ENCODE measurements around the gene HOPX. TPM values are rescaled to one million over a fixed set of nuclear protein-coding genes. Genes with fewer than 3 reads are reported as not detected.

HOPX gene
- total and polyA plus RNA-seq, 2 of the 4 experiments (the other 2 are of a cell fraction), result 1.3 to 1.7 TPM

DNA sequence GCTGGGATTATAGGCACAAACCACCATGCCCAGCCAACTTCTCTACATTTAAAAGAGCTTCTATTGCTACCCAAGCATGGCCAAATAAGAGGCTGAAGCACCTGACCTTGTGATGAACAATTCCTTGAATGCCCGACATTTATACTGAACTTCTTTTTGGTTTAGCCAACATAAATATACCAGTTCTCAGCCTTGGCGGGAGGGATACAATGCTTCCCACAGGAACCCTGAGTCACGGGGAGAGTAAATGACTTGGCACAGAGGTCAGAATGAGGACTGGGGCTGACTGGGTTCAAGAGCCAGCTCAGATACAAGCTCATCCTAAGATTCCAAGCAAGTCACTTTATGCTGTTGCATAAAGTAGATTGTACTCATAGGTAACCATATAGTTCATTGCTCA, 6.1 kb downstream of the HOPX start:
- in situ Hi-C loops (cut with MboI; ENCODE audit: low sequenced_read_pairs) (no loop called here), intact Hi-C loops (cut with micrococcal nuclease) (no loop called here), dilution Hi-C loops (cut with HindIII; ENCODE audit: low sequenced_read_pairs, unreplicated experiment) (no loop called here)
- Histone ChIP-seq H4K20me1 (ENCODE audit: insufficient read depth, low read length) (no peaks in the 10 kb centered on the region), H4K8ac (ENCODE audit: low read depth in 2 of 2, low read length in 2 of 2) (no peak overlapping the region), H2AK5ac (ENCODE audit: low read depth, low read length) (no peak overlapping the region), H3K56ac (ENCODE audit: extremely low read depth, insufficient read depth, low read length) (no peak overlapping the region), H3K79me1 (ENCODE audit: low read depth in 1 of 2, low read length in 2 of 2) (no peaks in the 10 kb centered on the region), H2BK120ac (ENCODE audit: low read depth, low read length) (no peak overlapping the region), H4K91ac (ENCODE audit: insufficient read depth, low read depth, low read length) (no peak overlapping the region), H3K9me3 (ENCODE audit: control insufficient read depth, insufficient read depth, low read length) (no peaks in the 10 kb centered on the region), H2BK15ac (ENCODE audit: low read depth, low read length) (no peak overlapping the region), H2AK9ac (replicated peaks; ENCODE audit: low read depth, low read length, poor library complexity) (no peak overlapping the region), H3K9me1 (ENCODE audit: insufficient read depth, low read length) (no peaks in the 10 kb centered on the region), H3K4ac (ENCODE audit: low read depth, low read length) (no peak overlapping the region), H2AFZ (replicated peaks; ENCODE audit: low read length, poor library complexity) (no peak overlapping the region), H3K27ac (ENCODE audit: insufficient read depth, low read length) (no peak overlapping the region), H3K18ac (ENCODE audit: low read depth, low read length) (no peak overlapping the region), H2BK5ac (ENCODE audit: low read depth, low read length, poor library complexity, severe bottlenecking) (no peak overlapping the region), H3K9ac (ENCODE audit: low read depth, low read length) (no peak overlapping the region), H3K4me3 (ENCODE audit: insufficient read depth, low read depth, low read length) (no peak overlapping the region), H3K36me3 (ENCODE audit: control insufficient read depth, insufficient read depth, low read length) (no peaks in the 10 kb centered on the region), H3K4me2 (ENCODE audit: low read depth, low read length) (no peak overlapping the region), H3K4me1 (ENCODE audit: control insufficient read depth, insufficient read depth, low read length) (no peaks in the 10 kb centered on the region), H3K23ac (ENCODE audit: low read depth, low read length) (no peak overlapping the region), H2BK20ac (ENCODE audit: low read depth, low read length) (no peak overlapping the region), H4K5ac (ENCODE audit: low read depth, low read length) (no peak overlapping the region), H3K14ac (replicated peaks; ENCODE audit: low read depth, low read length) (no peak overlapping the region), H3K27me3 (ENCODE audit: control insufficient read depth, insufficient read depth, low read length) (peaks cover 26% of the 10 kb centered on the region)
- POLR2A ChIA-PET (ENCODE audit: unreplicated experiment), result no interaction called here
- TF ChIP-seq CHD1 (IDR thresholded peaks at IDR 0.05; ENCODE audit: low read depth, low read length), result no peak
- no peak for TF ChIP-seq MAZ (IDR thresholded peaks at IDR 0.05; ENCODE audit: borderline replicate concordance, low read depth, low read length)
- no peak for TF ChIP-seq MAFK (IDR thresholded peaks at IDR 0.05; ENCODE audit: low read depth, low read length)
- TF ChIP-seq CEBPB (IDR thresholded peaks at IDR 0.05; ENCODE audit: low read depth, low read length), result no peak
- no peak for TF ChIP-seq CTCF (conservative IDR thresholded peaks at IDR 0.05; ENCODE audit: low read depth, low read length)
- no peak for TF ChIP-seq FOS (IDR thresholded peaks at IDR 0.05; ENCODE audit: low read depth, low read length)
- TF ChIP-seq RAD21 (IDR thresholded peaks at IDR 0.05; ENCODE audit: low read length), result no peak
- no peak for TF ChIP-seq NFE2L2 (IDR thresholded peaks at IDR 0.05; ENCODE audit: low read depth, low read length)
- no peak for TF ChIP-seq RCOR1 (IDR thresholded peaks at IDR 0.05; ENCODE audit: insufficient replicate concordance, low read length)
- no peak for TF ChIP-seq POLR2A (IDR thresholded peaks at IDR 0.05; ENCODE audit: low read depth, low read length)
- TF ChIP-seq, protein P1, sequence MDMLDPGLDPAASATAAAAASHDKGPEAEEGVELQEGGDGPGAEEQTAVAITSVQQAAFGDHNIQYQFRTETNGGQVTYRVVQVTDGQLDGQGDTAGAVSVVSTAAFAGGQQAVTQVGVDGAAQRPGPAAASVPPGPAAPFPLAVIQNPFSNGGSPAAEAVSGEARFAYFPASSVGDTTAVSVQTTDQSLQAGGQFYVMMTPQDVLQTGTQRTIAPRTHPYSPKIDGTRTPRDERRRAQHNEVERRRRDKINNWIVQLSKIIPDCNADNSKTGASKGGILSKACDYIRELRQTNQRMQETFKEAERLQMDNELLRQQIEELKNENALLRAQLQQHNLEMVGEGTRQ (IDR thresholded peaks at IDR 0.05; ENCODE audit: low read depth, low read length), result no peak
- TF ChIP-seq, protein P2, sequence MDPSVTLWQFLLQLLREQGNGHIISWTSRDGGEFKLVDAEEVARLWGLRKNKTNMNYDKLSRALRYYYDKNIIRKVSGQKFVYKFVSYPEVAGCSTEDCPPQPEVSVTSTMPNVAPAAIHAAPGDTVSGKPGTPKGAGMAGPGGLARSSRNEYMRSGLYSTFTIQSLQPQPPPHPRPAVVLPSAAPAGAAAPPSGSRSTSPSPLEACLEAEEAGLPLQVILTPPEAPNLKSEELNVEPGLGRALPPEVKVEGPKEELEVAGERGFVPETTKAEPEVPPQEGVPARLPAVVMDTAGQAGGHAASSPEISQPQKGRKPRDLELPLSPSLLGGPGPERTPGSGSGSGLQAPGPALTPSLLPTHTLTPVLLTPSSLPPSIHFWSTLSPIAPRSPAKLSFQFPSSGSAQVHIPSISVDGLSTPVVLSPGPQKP (IDR thresholded peaks at IDR 0.05; ENCODE audit: borderline replicate concordance, low read depth, low read length), result no peak
- TF ChIP-seq SMC3 (IDR thresholded peaks at IDR 0.05; ENCODE audit: low read depth, low read length), result no peak
- TF ChIP-seq RFX5 (IDR thresholded peaks at IDR 0.05; ENCODE audit: low read depth, low read length), result no peak
- TF ChIP-seq MXI1 (IDR thresholded peaks at IDR 0.05; ENCODE audit: borderline replicate concordance, low read depth, low read length), result no peak
- TF ChIP-seq BHLHE40 (IDR thresholded peaks at IDR 0.05; ENCODE audit: low read depth, low read length), result no peak
- CTCF ChIA-PET, result interaction anchor here (0.6 kb wide), 1 partner anchor 624 kb away, joined by 3 read pairs; no protein-coding TSS in a partner anchor
- ATAC-seq (ENCODE audit: low read depth), result no peak
- WGBS, 2 experiments (ENCODE audit: extremely low coverage in 2 of 2, insufficient read length in 1 of 2), result no CpG with 5 or more reads among the region's 3 CpGs
- no TSS peak for BruUV-seq (replicated peaks)
- DNase-seq, result no peak
